ENCODE results near the gene TAPBP.
"Not testable (repeated sequence)": the region's sequence is repeated elsewhere in the genome, so short reads cannot be mapped to it uniquely, and the experiment has no call there.

DNA sequence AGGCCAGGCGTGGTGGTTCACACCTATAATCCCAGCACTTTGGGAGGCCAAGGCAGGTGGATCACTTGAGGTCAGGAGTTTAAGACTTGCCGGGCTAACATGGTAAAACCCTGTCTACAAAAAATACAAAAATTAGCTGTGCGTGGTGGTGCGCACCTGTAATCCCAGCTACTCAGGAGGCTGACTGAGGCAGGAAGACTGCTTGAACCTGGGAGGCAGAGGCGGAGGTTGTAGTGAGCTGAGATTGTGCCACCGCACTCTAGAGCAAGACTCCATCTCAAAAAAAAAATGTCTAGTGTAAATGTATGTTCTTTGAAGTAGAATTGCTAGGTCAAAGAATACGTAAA lies 29.7 kb upstream of the TAPBP start:
- TF ChIP-seq, protein P1, sequence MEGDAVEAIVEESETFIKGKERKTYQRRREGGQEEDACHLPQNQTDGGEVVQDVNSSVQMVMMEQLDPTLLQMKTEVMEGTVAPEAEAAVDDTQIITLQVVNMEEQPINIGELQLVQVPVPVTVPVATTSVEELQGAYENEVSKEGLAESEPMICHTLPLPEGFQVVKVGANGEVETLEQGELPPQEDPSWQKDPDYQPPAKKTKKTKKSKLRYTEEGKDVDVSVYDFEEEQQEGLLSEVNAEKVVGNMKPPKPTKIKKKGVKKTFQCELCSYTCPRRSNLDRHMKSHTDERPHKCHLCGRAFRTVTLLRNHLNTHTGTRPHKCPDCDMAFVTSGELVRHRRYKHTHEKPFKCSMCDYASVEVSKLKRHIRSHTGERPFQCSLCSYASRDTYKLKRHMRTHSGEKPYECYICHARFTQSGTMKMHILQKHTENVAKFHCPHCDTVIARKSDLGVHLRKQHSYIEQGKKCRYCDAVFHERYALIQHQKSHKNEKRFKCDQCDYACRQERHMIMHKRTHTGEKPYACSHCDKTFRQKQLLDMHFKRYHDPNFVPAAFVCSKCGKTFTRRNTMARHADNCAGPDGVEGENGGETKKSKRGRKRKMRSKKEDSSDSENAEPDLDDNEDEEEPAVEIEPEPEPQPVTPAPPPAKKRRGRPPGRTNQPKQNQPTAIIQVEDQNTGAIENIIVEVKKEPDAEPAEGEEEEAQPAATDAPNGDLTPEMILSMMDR (conservative IDR thresholded peaks at IDR 0.05; ENCODE audit: low read depth, low read length) = not testable (repeated sequence)
- TF ChIP-seq EZH2phosphoT487 (IDR thresholded peaks at IDR 0.05; ENCODE audit: borderline replicate concordance, low read length); EZH2 (IDR thresholded peaks at IDR 0.05; ENCODE audit: low read length, unreplicated experiment): not testable (repeated sequence)
